Measurements from ENCODE around the gene PFKFB3.

Gene PFKFB3

GRCh38 chr10:6220418-6221191 lies 17.9 kb downstream of the PFKFB3 start:
- no peak for DNase-seq (ENCODE audit: low spot score)

- no peak for DNase-seq (ENCODE audit: low spot score)
Measured at GRCh38 chr10:6221192-6221940, 18.6 kb downstream of the PFKFB3 start.

- DNase-seq (ENCODE audit: low spot score) = no peak
Measured at GRCh38 chr10:6221971-6222751, 19.4 kb downstream of the PFKFB3 start.

GRCh38 chr10:6222755-6223154 lies 20.0 kb downstream of the PFKFB3 start:
- no peak for DNase-seq (ENCODE audit: low spot score)

- no peak for DNase-seq (ENCODE audit: low spot score)
Measured at GRCh38 chr10:6223981-6224380, 21.2 kb downstream of the PFKFB3 start.

- no peak for DNase-seq (ENCODE audit: low spot score)
Measured at GRCh38 chr10:6224781-6225180, 22.0 kb downstream of the PFKFB3 start.

- DNase-seq (ENCODE audit: low spot score) = no peak
Measured at GRCh38 chr10:6225263-6225814, 22.6 kb downstream of the PFKFB3 start.

GRCh38 chr10:6226216-6226615 lies 23.5 kb downstream of the PFKFB3 start:
- no peak for DNase-seq (ENCODE audit: low spot score)

GRCh38 chr10:6227346-6227745 lies 24.6 kb downstream of the PFKFB3 start:
- DNase-seq (ENCODE audit: low spot score) = no peak

GRCh38 chr10:6228010-6228511 lies 25.3 kb downstream of the PFKFB3 start:
- no peak for DNase-seq (ENCODE audit: low spot score)

GRCh38 chr10:6228647-6229046 lies 25.9 kb downstream of the PFKFB3 start:
- no peak for DNase-seq (ENCODE audit: low spot score)

GRCh38 chr10:6229290-6229689 lies 26.6 kb downstream of the PFKFB3 start:
- DNase-seq (ENCODE audit: low spot score) = no peak

- no peak for DNase-seq (ENCODE audit: low spot score)
Measured at GRCh38 chr10:6229746-6230145, 27.0 kb downstream of the PFKFB3 start.

- no peak for DNase-seq (ENCODE audit: low spot score)
Measured at GRCh38 chr10:6230315-6230714, 27.6 kb downstream of the PFKFB3 start.

- no peak for DNase-seq (ENCODE audit: low spot score)
Measured at GRCh38 chr10:6231146-6231545, 28.4 kb downstream of the PFKFB3 start.

- no peak for DNase-seq (ENCODE audit: low spot score)
Measured at GRCh38 chr10:6231730-6232129, 29.0 kb downstream of the PFKFB3 start.

GRCh38 chr10:6232225-6232807 lies 29.6 kb downstream of the PFKFB3 start:
- no peak for DNase-seq (ENCODE audit: low spot score)

- DNase-seq (ENCODE audit: low spot score) = no peak
Measured at GRCh38 chr10:6232846-6233724, 30.4 kb downstream of the PFKFB3 start.

- no peak for DNase-seq (ENCODE audit: low spot score)
Measured at GRCh38 chr10:6233725-6234277, 31.1 kb downstream of the PFKFB3 start.

- DNase-seq (ENCODE audit: low spot score) = no peak
Measured at GRCh38 chr10:6234371-6234770, 31.6 kb downstream of the PFKFB3 start.
